ENCODE data around the gene HOXD11.

GRCh38 chr2:176150584-176151441, 43.7 kb downstream of the HOXD11 start:
- TF ChIP-seq TEAD2 (tag; IDR thresholded peaks at IDR 0.05): no peak
- no peak for TF ChIP-seq GATAD2A (IDR thresholded peaks at IDR 0.05)
- TF ChIP-seq JUN (IDR thresholded peaks at IDR 0.05; ENCODE audit: borderline replicate concordance, low read depth, low read length): no peak
- TF ChIP-seq JUN (CRISPR knock-in tag; IDR thresholded peaks at IDR 0.05; ENCODE audit: borderline replicate concordance): no peak
- no peak for TF ChIP-seq GATA2 (CRISPR knock-in tag; IDR thresholded peaks at IDR 0.05)
- no peak for TF ChIP-seq CHD1 (IDR thresholded peaks at IDR 0.05; ENCODE audit: low read length)
- no peak for TF ChIP-seq ZSCAN29 (IDR thresholded peaks at IDR 0.05)
- no peak for TF ChIP-seq DMBX1 (CRISPR knock-in tag; IDR thresholded peaks at IDR 0.05; ENCODE audit: borderline replicate concordance)
- no peak for TF ChIP-seq ZFP1 (CRISPR knock-in tag; IDR thresholded peaks at IDR 0.05)
- TF ChIP-seq MAX (CRISPR knock-in tag; IDR thresholded peaks at IDR 0.05): no peak

Measured in K562 (cell line).